NCI-H345 treated with DMSO at 0.1 percent for 48 hours (cell line): ENCODE measurements around the gene PLCL2.
"Not testable (repeated sequence)": the region's sequence is repeated elsewhere in the genome, so short reads cannot be mapped to it uniquely, and the experiment has no call there.

Experiments used
- DNase-seq: peaks from one replicate; lab custom pipeline; 2025; ENCODE audit not compliant: unreplicated experiment; lab: John Stamatoyannopoulos, UW

PLCL2 gene

GRCh38 chr3:17065881-17066280 lies 181.1 kb downstream of the PLCL2 start:
- DNase-seq = no peak

GRCh38 chr3:17069754-17070153 lies 185.0 kb downstream of the PLCL2 start:
- DNase-seq = no peak

- DNase-seq = peak; percentile 51
Measured at GRCh38 chr3:17070161-17070959, 185.6 kb downstream of the PLCL2 start.

- DNase-seq = no peak
Measured at GRCh38 chr3:17074559-17074958, 189.8 kb downstream of the PLCL2 start.

- DNase-seq = no peak
Measured at GRCh38 chr3:17075358-17075757, 190.6 kb downstream of the PLCL2 start.

GRCh38 chr3:17075907-17076306 lies 191.2 kb downstream of the PLCL2 start:
- DNase-seq = no peak

GRCh38 chr3:17076940-17077605 lies 192.3 kb downstream of the PLCL2 start:
- no peak for DNase-seq

- no peak for DNase-seq
Measured at GRCh38 chr3:17077606-17078005, 192.9 kb downstream of the PLCL2 start.

GRCh38 chr3:17078926-17079465 lies 194.2 kb downstream of the PLCL2 start:
- peak; percentile 24 for DNase-seq

GRCh38 chr3:17079933-17080332 lies 195.2 kb downstream of the PLCL2 start:
- no peak for DNase-seq

- DNase-seq = no peak
Measured at GRCh38 chr3:17081520-17081919, 196.8 kb downstream of the PLCL2 start.

GRCh38 chr3:17087509-17087908 lies 202.8 kb downstream of the PLCL2 start:
- DNase-seq = no peak

- no peak for DNase-seq
Measured at GRCh38 chr3:17088017-17088416, 203.3 kb downstream of the PLCL2 start.

GRCh38 chr3:17088602-17089313 lies 204.0 kb downstream of the PLCL2 start:
- no peak for DNase-seq

- DNase-seq = no peak
Measured at GRCh38 chr3:17089314-17089700, 204.6 kb downstream of the PLCL2 start.

GRCh38 chr3:17090280-17090983 lies 205.7 kb downstream of the PLCL2 start:
- DNase-seq = no peak

- no peak for DNase-seq
Measured at GRCh38 chr3:17091910-17092582, 207.3 kb downstream of the PLCL2 start.

GRCh38 chr3:17092583-17092933 lies 207.8 kb downstream of the PLCL2 start:
- no peak for DNase-seq

GRCh38 chr3:17094551-17094950 lies 209.8 kb downstream of the PLCL2 start:
- DNase-seq = no peak

- DNase-seq = no peak
Measured at GRCh38 chr3:17103579-17103978, 218.8 kb downstream of the PLCL2 start.

- DNase-seq = not testable (repeated sequence)
Measured at GRCh38 chr3:17106801-17107200, 222.0 kb downstream of the PLCL2 start.
